ENCODE results near the gene TPRA1.

Gene TPRA1

DNA sequence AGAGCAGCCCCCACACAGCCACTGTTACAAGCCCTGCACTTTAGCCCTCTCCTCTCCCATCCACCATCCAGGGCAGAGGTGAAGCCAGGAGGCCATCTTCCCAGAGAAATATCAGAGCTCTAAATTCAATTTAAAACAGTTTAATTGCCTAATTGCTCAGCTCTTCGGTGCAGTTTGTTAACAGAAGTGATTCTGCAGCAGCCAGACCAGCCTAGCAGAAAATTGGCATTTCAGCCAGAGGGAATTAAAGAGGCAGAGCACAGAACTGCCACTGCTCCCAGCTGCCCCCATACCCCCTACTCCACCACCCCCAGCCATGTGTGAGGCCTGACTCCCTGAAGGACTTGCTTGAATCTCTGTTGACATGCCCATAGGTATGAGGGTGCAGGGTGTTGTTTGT, 38.5 kb downstream of the TPRA1 start:
- no peak for DNase-seq

DNA sequence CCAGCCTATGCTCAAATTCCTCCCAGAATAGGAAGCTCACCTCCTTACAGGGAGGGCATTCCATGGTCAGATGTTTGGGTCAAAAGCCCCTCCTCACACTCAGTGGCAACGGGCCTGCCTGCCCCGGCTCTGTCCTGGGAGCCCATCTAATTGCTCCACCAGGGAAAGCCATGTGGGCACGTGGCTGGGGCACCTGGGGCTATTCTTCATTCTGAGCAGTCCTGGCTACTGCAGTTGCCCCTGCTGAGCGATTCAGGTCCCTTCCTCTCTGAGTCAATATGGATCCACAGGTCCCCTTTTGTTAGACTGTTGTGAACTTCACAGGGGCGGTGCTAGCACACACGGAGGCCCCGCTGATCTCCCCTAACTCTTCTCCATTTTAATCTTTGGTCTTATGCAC, 39.4 kb downstream of the TPRA1 start:
- DNase-seq = no peak

DNA sequence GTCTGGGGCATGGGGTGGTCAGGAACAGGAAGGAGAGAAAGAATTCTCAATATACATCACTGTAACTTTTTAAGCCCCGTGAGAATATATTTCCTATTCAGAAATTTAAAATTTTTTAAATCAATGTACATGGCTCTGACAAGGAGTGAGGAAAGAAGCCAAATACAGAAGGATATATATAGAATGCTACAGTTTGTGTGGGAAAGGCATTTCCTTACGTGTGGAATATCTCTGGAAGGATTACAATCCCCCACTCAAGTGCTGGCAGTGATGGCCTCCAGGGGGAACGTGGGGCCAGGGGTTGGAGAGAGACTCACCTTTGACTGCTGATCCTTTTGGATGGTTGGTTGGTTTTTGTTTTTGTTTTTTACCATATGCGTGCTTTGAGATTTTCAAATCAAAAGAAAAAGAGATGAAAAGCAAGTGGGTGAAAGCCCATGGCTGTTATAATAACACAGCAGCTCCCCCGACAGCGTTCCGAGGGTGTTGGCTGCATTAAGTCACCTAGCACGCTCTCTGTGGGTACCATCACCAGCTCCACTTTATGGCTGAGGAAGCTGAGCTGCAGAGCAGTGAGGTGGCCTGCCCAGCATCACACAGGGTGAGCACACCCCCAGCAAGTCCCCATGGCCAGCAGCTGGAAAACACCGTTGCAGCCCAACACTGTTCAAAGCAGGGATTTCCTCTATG, 39.9 kb downstream of the TPRA1 start:
- DNase-seq = no peak

DNA sequence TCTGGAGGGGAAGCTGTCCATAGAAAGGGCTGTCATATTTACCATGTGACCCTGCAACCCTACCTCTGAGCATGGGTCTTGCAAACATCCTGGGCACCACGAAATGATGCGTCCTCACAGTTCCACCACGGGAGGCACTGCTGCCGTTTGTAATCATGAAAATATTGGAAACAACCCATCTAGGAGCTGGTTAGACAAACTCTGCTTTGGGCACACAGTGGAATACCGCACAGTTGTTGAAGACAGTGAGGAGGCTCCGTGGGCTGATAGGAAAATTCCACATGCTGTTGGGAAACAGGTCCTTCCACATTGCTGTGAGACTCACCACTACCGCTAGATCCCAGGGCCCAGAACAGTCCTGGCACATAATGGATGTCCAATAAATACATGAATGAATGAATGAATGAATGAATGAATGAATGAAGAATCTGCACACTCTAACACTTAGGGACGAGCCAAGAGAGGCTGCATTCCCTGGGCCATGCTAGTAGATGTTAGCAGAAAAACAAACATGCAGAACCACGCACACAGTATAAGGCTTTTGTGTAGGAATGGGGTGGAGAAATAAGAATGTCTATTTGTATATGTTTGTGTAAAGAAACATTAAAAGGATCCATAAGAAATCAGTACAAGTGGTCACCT, 40.6 kb downstream of the TPRA1 start:
- no peak for DNase-seq

- DNase-seq = peak; percentile 22 to 85
Observed at GRCh38 chr3:127547761-127548605, 42.5 kb downstream of the TPRA1 start.

- no peak for DNase-seq
Observed at GRCh38 chr3:127546970-127547733, 43.4 kb downstream of the TPRA1 start.

DNA sequence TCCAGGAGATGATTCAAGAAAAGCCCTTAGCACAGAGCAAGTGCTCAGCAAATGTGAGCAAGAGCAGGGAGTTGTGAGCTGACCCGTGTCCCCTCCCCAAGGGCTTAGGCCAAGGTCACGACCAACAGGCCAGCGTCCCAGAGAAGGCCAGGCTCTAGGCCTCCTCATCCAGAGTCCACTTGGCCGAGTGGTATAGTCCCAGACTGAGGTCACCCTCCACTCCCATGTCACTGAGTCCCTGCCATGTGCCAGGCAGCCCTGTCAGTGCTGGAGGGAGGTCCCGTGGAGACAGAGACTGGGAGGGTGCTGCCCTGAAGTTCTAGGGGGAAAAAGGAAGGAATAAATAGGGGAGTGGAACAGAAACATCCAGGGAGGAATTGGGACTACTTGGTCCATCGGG, 44.0 kb downstream of the TPRA1 start:
- DNase-seq = no peak

DNA sequence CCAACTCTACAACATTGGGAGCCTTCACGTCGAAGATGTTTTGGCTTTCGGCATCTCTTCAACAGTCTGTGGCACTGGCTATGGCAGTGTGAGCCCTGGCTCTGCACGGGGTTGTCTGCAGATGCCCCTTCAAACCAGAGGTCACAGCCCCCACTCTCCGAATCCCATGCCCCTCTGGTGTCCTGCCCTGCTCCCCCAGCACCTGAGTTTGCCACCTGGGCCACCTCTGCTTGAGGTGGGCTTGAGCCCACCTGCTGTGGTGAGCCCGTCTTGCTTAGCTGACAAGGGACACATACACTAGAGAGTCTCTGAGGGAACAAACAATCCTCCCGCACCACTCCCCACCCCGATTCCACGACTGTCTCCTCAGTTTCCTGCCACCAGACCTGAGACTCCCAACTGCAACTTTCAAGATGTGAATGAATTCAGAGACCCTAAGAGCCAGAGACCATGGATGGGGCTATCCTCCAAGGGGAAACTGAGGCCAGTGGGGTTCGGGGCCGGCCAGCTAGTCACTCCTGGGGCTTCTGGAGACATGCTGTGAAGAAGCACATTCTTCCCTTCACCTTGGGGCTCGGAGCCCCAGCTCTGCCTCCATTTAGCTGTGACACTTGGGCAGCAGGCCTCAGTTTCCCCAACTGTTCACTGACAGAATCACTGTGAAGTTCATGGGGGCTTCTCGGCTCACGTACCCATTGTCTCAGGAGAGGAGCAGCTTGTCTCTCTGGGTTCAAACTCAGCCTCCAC, 44.6 kb downstream of the TPRA1 start:
- DNase-seq = no peak

- DNase-seq = no peak
Observed at GRCh38 chr3:127545216-127545615, 45.3 kb downstream of the TPRA1 start.

DNA sequence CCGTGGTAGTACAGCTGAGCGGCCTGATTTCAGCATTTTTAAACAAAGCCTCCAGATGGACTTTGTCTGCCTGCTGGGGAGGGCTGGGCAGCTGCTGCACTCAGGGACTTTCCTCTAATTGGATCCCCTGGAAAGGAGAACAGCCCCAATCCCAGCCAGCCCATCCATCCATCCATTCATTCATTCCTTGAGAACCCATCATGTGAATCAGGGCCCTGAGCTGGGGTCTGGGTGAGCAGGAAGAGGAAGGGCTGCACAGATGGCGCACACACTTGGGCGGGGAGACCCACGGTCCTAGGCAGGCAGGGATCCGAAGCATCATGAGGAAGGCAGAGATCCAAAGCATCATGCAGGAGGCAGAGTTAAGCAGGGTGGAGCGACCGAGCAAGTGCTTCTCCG, 45.7 kb downstream of the TPRA1 start:
- no peak for DNase-seq

- peak; percentile 19 to 44 for DNase-seq
Observed at GRCh38 chr3:127544192-127544802, 46.2 kb downstream of the TPRA1 start.

DNA sequence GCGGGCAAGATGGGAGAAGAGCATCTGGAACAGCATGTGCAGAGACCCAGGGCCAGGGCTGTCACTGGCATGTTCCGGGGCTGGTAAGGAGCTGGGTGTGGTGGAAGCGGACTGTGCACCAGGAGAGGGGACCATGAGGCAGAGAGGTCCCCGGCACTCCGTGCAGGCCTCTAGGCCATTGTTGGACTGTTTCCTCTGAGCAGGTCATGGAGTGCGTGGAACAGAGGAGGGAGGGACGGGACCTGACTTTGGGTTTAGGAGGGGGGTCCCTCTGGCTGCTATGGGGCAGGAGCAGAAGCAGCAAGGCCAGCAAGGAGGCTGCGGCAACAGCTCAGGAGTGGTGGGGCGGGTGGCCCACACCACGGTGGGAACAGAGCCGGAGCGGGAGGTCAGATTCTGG, 47.1 kb downstream of the TPRA1 start:
- no peak for DNase-seq

DNA sequence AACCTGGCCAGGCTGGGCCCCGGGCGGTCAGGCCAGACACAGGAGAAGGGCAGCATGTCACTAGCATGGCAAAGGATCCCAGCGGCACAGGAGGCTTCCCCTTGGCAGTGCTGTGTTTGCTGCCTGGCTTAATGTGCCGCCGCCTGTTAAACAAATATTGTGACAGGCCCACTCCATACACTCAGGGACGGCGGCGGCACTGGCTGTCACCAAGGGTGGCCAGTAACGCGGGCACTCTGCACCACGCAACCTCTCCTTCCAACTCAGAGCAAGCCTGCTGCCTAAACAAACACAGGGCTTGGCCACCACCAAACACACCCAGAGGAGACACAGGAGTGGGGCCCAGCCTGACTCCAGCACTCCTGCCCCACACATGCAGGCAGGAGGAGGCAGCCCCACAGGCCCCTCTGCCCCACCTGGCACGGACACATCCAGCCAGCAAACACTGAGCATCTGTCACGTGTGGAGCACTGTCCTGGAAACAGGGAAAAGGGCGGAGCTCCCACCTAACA, 48.0 kb downstream of the TPRA1 start:
- DNase-seq = no peak

GRCh38 chr3:127541320-127541719, 49.2 kb downstream of the TPRA1 start:
- no peak for DNase-seq

GRCh38 chr3:127539366-127540060, 51.0 kb downstream of the TPRA1 start:
- no peak for DNase-seq

- no peak for DNase-seq
Observed at GRCh38 chr3:127538569-127538968, 52.0 kb downstream of the TPRA1 start.

- DNase-seq = no peak
Observed at GRCh38 chr3:127536830-127537812, 53.4 kb downstream of the TPRA1 start.

DNA sequence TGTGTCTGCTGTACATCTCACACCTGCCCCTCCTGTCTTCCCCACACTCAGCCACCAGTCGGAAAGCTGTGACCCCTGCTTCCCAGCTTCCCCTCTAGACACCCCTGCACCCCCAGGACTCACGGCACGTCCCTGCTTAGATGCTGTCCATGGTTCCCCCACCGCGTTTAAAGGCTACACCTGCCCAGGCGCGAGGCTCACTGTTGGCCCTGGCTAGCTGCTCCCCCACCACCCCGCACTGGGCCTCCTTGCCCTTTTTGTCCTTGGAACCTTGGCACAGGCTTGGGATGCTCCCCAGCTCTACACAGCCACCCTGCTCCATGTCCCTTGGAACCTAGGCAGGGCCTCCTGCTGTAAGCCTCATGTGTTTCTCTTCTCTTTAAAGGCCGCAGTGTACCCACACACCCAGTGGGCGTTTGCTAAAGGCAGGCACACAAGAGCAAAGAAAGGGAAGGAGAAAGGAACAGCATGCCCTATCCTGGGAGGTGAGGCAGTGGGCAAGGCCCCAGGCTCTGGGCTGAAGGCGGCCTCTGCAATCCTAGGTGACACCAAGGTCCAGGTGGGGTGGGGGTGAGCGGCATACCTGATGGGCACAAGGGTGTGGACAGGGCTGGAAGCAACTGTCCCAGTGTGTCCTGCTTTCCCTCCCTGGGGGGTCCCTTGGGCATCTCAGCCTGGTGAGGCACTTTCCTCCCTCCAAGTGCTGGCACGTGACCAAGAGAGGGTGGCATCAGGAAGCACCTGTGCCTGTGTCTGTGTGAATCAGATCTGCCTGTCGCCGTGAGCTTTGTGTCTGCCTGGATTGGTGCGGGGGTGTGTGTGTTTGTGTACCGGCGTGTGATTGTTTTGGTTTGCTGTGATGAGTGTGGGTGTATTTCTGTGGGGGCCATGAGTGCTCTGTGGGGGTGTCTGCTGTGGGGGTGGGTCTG, 54.4 kb downstream of the TPRA1 start:
- DNase-seq = peak in 1 of 2 donors; percentile 27

All from hippocampal formation (tissue), 2 donors.